ENCODE data around the gene HJURP. TPM values are rescaled to one million over a fixed set of nuclear protein-coding genes. Genes with fewer than 3 reads are reported as not detected.

Gene HJURP
- total and polyA plus RNA-seq, 2 donors (not counting 1 experiment from before 2014, with no cell fraction given) = 5.8 to 6.2 TPM

DNA sequence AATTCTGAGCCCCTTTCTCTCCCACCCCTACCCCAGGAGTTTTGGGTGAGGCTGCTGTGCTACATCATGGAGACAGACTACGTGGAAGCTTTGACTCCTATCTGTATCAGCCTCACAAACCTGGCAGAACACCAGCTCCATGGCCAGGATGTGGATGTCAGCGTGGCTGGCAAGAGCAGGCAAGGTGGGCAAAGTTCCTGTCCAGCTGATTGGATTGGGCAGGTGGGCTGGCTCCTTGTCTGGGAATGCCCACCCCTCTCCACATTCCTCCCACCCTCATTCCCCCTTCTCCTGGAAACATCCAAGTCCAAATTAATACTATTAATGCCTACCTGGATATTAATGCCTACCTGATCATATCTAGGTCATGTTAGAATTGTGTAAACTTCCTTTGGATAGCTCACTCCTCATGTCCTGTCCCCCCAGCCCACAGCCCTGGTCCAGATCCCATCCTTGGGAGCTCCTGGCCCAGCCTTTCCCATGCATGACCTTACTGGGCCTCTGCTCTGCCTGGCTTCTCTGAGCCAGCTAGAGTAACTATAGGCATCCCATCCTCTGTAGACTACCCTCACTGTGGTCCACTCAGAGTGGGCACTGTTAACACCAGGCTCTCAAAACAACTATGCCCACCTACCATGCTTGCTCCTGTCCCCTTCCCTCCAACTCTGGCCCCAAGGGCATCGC is 52.1 kb downstream of the HJURP start:
- no peak for DNase-seq (ENCODE audit: low read depth in 2 of 2)
- no peak overlapping the region for H3K4me2 ChIP-seq (ENCODE audit: extremely low read depth, insufficient read depth, low read length)
- TF ChIP-seq CTCF (conservative IDR thresholded peaks at IDR 0.05 in 1 of 2, IDR thresholded peaks at IDR 0.05 in 1 of 2; ENCODE audit: low read depth in 1 of 2, low read length in 2 of 2) = no peak
- TF ChIP-seq EZH2 (IDR thresholded peaks at IDR 0.05; ENCODE audit: low read length, missing control alignments) = no peak
- no peaks in the 10 kb centered on the region for H3K36me3 ChIP-seq (ENCODE audit: control insufficient read depth, insufficient read depth, low read length)
- peaks cover 3% of the 10 kb centered on the region for H3K27me3 ChIP-seq (ENCODE audit: control insufficient read depth, insufficient read depth, low read length)
- no peaks in the 10 kb centered on the region for H3K4me1 ChIP-seq (ENCODE audit: control insufficient read depth, extremely low read depth, insufficient read depth, low read length)
- no peak overlapping the region for H2AFZ ChIP-seq (ENCODE audit: low read length)
- H3K9ac ChIP-seq (ENCODE audit: insufficient read depth, low read length) = no peak overlapping the region
- no peaks in the 10 kb centered on the region for H4K20me1 ChIP-seq (ENCODE audit: control insufficient read depth, extremely low read depth, insufficient read depth, low read length)
- H3K79me2 ChIP-seq (ENCODE audit: control insufficient read depth, insufficient read depth, low read length) = no peaks in the 10 kb centered on the region
- no peaks in the 10 kb centered on the region for H3K9me3 ChIP-seq (ENCODE audit: control insufficient read depth, insufficient read depth, low read depth, low read length)
- H3K27ac ChIP-seq (ENCODE audit: insufficient read depth, low read length) = no peak overlapping the region
- no peak overlapping the region for H3K4me3 ChIP-seq (replicated peaks in 1 of 4; ENCODE audit: control extremely low read depth in 1 of 4, insufficient read depth in 1 of 4, low read depth in 3 of 4, low read length in 4 of 4)

DNA sequence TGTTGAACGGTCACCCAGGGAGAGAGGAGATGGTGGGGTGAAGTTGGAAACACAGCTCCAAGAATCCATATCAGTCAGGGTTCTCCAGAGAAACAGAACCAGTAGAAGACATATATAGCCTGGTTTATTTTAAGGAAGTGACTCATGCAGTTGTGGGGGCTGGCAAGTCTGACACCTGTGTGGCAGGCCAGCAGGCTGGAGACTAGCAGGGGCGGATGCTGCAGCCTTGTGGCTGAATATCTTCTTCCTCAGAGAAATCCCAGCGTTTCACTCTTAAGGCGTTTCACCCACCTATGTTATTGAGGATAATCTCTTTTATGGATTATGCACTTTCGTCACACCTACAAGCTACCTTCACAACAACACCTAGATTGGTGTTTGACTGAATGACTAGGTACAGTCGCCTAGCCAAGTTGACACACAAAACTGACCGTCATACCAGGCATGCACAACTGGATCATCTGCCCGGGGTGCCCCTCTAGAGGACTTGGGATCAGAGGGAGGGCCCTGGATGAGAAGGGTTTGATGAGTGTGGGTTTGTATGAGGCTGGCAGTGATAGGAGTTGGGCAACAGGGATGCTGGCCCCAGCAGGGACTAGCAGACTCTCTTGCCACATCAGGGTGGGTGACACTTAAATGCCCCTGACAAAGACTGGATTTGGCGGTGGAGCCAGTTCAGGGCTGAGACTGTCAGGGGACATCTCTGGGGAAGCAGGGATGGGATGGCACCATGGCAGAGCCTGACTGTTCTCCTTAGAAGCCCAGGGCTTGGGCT is 52.8 kb downstream of the HJURP start:
- Histone ChIP-seq H3K9me3 (ENCODE audit: control insufficient read depth, insufficient read depth, low read depth, low read length) (no peaks in the 10 kb centered on the region), H3K4me1 (ENCODE audit: control insufficient read depth, extremely low read depth, insufficient read depth, low read length) (no peaks in the 10 kb centered on the region), H3K4me2 (ENCODE audit: extremely low read depth, insufficient read depth, low read length) (no peak overlapping the region), H3K27ac (ENCODE audit: insufficient read depth, low read length) (no peak overlapping the region), H3K27me3 (ENCODE audit: control insufficient read depth, insufficient read depth, low read length) (peaks cover 3% of the 10 kb centered on the region), H3K36me3 (ENCODE audit: control insufficient read depth, insufficient read depth, low read length) (no peaks in the 10 kb centered on the region), H2AFZ (ENCODE audit: low read length) (no peak overlapping the region), H3K4me3 (replicated peaks in 1 of 4; ENCODE audit: control extremely low read depth in 1 of 4, insufficient read depth in 1 of 4, low read depth in 3 of 4, low read length in 4 of 4) (no peak overlapping the region), H4K20me1 (ENCODE audit: control insufficient read depth, extremely low read depth, insufficient read depth, low read length) (no peaks in the 10 kb centered on the region), H3K9ac (ENCODE audit: insufficient read depth, low read length) (no peak overlapping the region), H3K79me2 (ENCODE audit: control insufficient read depth, insufficient read depth, low read length) (no peaks in the 10 kb centered on the region)
- TF ChIP-seq EZH2 (IDR thresholded peaks at IDR 0.05; ENCODE audit: low read length, missing control alignments) (no peak), CTCF (conservative IDR thresholded peaks at IDR 0.05 in 1 of 2, IDR thresholded peaks at IDR 0.05 in 1 of 2; ENCODE audit: low read depth in 1 of 2, low read length in 2 of 2) (no peak)
- peak in 1 of 2 donors; percentile 72 for DNase-seq (ENCODE audit: low read depth in 2 of 2)

GRCh38 chr2:233800208-233800607 is 54.1 kb downstream of the HJURP start:
- Histone ChIP-seq H3K27ac (ENCODE audit: insufficient read depth, low read length) (no peak overlapping the region), H3K4me1 (ENCODE audit: control insufficient read depth, extremely low read depth, insufficient read depth, low read length) (no peaks in the 10 kb centered on the region), H3K4me3 (replicated peaks in 1 of 4; ENCODE audit: control extremely low read depth in 1 of 4, insufficient read depth in 1 of 4, low read depth in 3 of 4, low read length in 4 of 4) (no peak overlapping the region), H3K4me2 (ENCODE audit: extremely low read depth, insufficient read depth, low read length) (no peak overlapping the region), H3K9me3 (ENCODE audit: control insufficient read depth, insufficient read depth, low read depth, low read length) (no peaks in the 10 kb centered on the region), H3K36me3 (ENCODE audit: control insufficient read depth, insufficient read depth, low read length) (no peaks in the 10 kb centered on the region), H3K9ac (ENCODE audit: insufficient read depth, low read length) (no peak overlapping the region), H4K20me1 (ENCODE audit: control insufficient read depth, extremely low read depth, insufficient read depth, low read length) (no peaks in the 10 kb centered on the region), H2AFZ (ENCODE audit: low read length) (no peak overlapping the region), H3K79me2 (ENCODE audit: control insufficient read depth, insufficient read depth, low read length) (no peaks in the 10 kb centered on the region), H3K27me3 (ENCODE audit: control insufficient read depth, insufficient read depth, low read length) (peaks cover 3% of the 10 kb centered on the region)
- TF ChIP-seq CTCF (conservative IDR thresholded peaks at IDR 0.05 in 1 of 2, IDR thresholded peaks at IDR 0.05 in 1 of 2; ENCODE audit: low read depth in 1 of 2, low read length in 2 of 2) = no peak
- DNase-seq (ENCODE audit: low read depth in 2 of 2) = no peak
